DOHH2 (cell line): ENCODE results near the gene POFUT2.

Experiments used
- EZH2phosphoT487 ChIP-seq: fragments of 200-600 bp; sonication (generic); IDR thresholded peaks from 2 replicates; pipeline ENCODE4 v1.6.1; 2017; ENCODE audit warnings: borderline replicate concordance, mild to moderate bottlenecking, antibody characterized with exemption, low read length, moderate library complexity, mixed read lengths
- TF ChIP-seq, protein P1 (sequence below): fragments of 200-600 bp; sonication (generic); IDR thresholded peaks from one replicate; pipeline ENCODE4 v1.5.1; 2014; ENCODE audit warnings: antibody characterized with exemption, mild to moderate bottlenecking, low read depth, low read length; ENCODE audit not compliant: poor library complexity, severe bottlenecking

DNA sequence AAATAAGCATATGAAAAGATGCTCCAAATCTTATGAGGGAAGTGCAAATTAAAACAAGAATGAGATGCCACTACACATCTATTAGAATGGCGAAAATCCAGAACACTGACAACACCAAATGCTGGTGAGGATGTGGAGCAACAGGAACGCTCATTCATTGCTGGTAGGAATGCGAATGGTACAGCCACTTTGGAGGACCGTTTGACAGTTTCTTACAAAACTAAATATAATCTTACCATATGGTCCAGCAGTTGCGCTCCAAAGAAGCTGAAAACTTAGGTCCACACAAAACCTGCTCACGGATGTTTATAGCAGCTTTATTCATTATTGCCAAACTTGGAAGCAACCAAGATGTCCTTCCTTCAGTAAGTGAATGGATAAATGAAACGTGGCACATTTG, 50.3 kb downstream of the POFUT2 start:
- TF ChIP-seq, protein P1, sequence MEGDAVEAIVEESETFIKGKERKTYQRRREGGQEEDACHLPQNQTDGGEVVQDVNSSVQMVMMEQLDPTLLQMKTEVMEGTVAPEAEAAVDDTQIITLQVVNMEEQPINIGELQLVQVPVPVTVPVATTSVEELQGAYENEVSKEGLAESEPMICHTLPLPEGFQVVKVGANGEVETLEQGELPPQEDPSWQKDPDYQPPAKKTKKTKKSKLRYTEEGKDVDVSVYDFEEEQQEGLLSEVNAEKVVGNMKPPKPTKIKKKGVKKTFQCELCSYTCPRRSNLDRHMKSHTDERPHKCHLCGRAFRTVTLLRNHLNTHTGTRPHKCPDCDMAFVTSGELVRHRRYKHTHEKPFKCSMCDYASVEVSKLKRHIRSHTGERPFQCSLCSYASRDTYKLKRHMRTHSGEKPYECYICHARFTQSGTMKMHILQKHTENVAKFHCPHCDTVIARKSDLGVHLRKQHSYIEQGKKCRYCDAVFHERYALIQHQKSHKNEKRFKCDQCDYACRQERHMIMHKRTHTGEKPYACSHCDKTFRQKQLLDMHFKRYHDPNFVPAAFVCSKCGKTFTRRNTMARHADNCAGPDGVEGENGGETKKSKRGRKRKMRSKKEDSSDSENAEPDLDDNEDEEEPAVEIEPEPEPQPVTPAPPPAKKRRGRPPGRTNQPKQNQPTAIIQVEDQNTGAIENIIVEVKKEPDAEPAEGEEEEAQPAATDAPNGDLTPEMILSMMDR, result no peak
- TF ChIP-seq EZH2phosphoT487, result no peak
